Liver (tissue), 9 donors: Measurements from ENCODE around the gene EDN3. TPM values are rescaled to one million over a fixed set of nuclear protein-coding genes. Genes with fewer than 3 reads are reported as not detected.

Source experiments
- DNase-seq: peaks from one replicate; pipeline ENCODE4 v3.0.0-alpha.2; 2017; ENCODE audit warnings: low spot score
- H3K27ac ChIP-seq, 2 donors: one replicate each; pipeline ENCODE4 v1.7.0; 2013; ENCODE audit warnings: inconsistent platforms in 2 of 2, low read length in 2 of 2, control low read depth in 1 of 2, low read depth in 1 of 2, mild to moderate bottlenecking in 1 of 2
- H3K27me3 ChIP-seq, 4 donors: one replicate each; pipeline versions ENCODE4 v1.6.1 to v1.7.0; 2013; ENCODE audit warnings: low read length in 3 of 4, inconsistent platforms in 1 of 4, mild to moderate bottlenecking in 1 of 4, moderate library complexity in 1 of 4; ENCODE audit not compliant: control insufficient read depth in 4 of 4, insufficient read depth in 4 of 4
- H3K36me3 ChIP-seq, 4 donors: one replicate each; pipeline versions ENCODE4 v1.6.1 to v1.7.0; 2013; ENCODE audit warnings: low read length in 3 of 4, mild to moderate bottlenecking in 3 of 4, low read depth in 1 of 4, moderate library complexity in 1 of 4; ENCODE audit not compliant: control insufficient read depth in 4 of 4, insufficient read depth in 3 of 4
- H3K4me1 ChIP-seq, 4 donors: one replicate each; pipeline versions ENCODE4 v1.6.1 to v1.7.0; 2013; ENCODE audit warnings: low read length in 3 of 4, mild to moderate bottlenecking in 3 of 4, moderate library complexity in 1 of 4; ENCODE audit not compliant: control insufficient read depth in 4 of 4, insufficient read depth in 4 of 4
- H3K4me3 ChIP-seq, 3 donors: one replicate each; pipeline versions ENCODE4 v1.6.1 to v1.7.0; 2013; ENCODE audit warnings: low read length in 3 of 3, control low read depth in 1 of 3, low read depth in 1 of 3, mild to moderate bottlenecking in 1 of 3
- H3K9ac ChIP-seq, 2 donors: one replicate each; pipeline ENCODE4 v1.7.0; 2013; ENCODE audit warnings: low read length in 2 of 2, mild to moderate bottlenecking in 2 of 2, moderate library complexity in 2 of 2, control low read depth in 1 of 2, low read depth in 1 of 2
- H3K9me3 ChIP-seq, 4 donors: one replicate each; pipeline versions ENCODE4 v1.6.1 to v1.7.0; 2013; ENCODE audit warnings: low read length in 3 of 4; ENCODE audit not compliant: control insufficient read depth in 4 of 4
- EGR1 ChIP-seq, 2 donors: IDR thresholded peaks; 2 replicates each; pipeline ENCODE4 v1.6.1; 2016 to 2018; ENCODE audit warnings: antibody characterized with exemption in 2 of 2, low read depth in 2 of 2
- FOXA1 ChIP-seq: IDR thresholded peaks from 2 replicates; pipeline ENCODE4 v1.6.1; 2016; ENCODE audit warnings: antibody characterized with exemption
- FOXA2 ChIP-seq: IDR thresholded peaks from 2 replicates; pipeline ENCODE4 v1.6.1; 2016; ENCODE audit warnings: antibody characterized with exemption
- HNF4A ChIP-seq, 2 donors: conservative IDR thresholded peaks; 2 replicates each; pipeline ENCODE4 v1.6.1; 2016; ENCODE audit warnings: antibody characterized with exemption in 2 of 2, mild to moderate bottlenecking in 2 of 2
- HNF4G ChIP-seq: IDR thresholded peaks from 2 replicates; pipeline ENCODE4 v1.6.1; 2016; ENCODE audit warnings: antibody characterized with exemption
- NR2F2 ChIP-seq: IDR thresholded peaks from 2 replicates; pipeline ENCODE4 v1.6.1; 2016; ENCODE audit warnings: antibody characterized with exemption
- RAD21 ChIP-seq, 2 donors: IDR thresholded peaks; 2 replicates each; pipeline ENCODE4 v1.6.1; 2016; ENCODE audit warnings: antibody characterized with exemption in 2 of 2, mild to moderate bottlenecking in 2 of 2
- RXRA ChIP-seq, 2 donors: IDR thresholded peaks; 2 replicates each; pipeline ENCODE4 v1.6.1; 2017 to 2018; ENCODE audit warnings: antibody characterized with exemption in 2 of 2, mild to moderate bottlenecking in 1 of 2
- SP1 ChIP-seq: IDR thresholded peaks from 2 replicates; pipeline ENCODE4 v1.6.1; 2018; ENCODE audit warnings: antibody characterized with exemption, mild to moderate bottlenecking
- YY1 ChIP-seq: IDR thresholded peaks from 2 replicates; pipeline ENCODE4 v1.6.1; 2016; ENCODE audit warnings: antibody characterized with exemption, mild to moderate bottlenecking
- WGBS: extraction: QIAGEN DNeasy Blood & Tissue Kit; methylation state at CpG from one replicate; pipeline ENCODE4 v1.1.7; 2013; 5-methylcytosine and 5-hydroxymethylcytosine counted together
- polyA plus RNA-seq, 2 donors: library from polyadenylated mRNA; stranded (reverse) in 1 of 2; unstranded in 1 of 2; fragments of 200-250 nt in 1 of 2; fragments of >200 nt in 1 of 2; fragmentation: Nextera tagmentation in 1 of 2; extraction: Ambion mirVana in 1 of 2; gene quantifications; one replicate each; pipeline versions ENCODE4 v1.2.1 to v1.2.3, GENCODE V29; 2013 to 2015
- total RNA-seq, 2 donors: library from RNA; depleted of rRNA; stranded (reverse); fragments of >200 nt; gene quantifications; one replicate each; pipeline ENCODE4 v1.2.3, GENCODE V29; 2014
- TF ChIP-seq, protein P1 (sequence below): IDR thresholded peaks from 2 replicates; pipeline ENCODE4 v1.6.1; 2016; ENCODE audit warnings: antibody characterized with exemption
- TF ChIP-seq, protein P2 (sequence below): IDR thresholded peaks from 2 replicates; pipeline ENCODE4 v1.6.1; 2016; ENCODE audit warnings: antibody characterized with exemption
- TF ChIP-seq, protein P3 (sequence below): fragments of 150-350 bp; IDR thresholded peaks from 2 replicates; pipeline ENCODE4 v1.5.1; 2017; ENCODE audit warnings: improper control_type of control experiment, low read depth, low read length; ENCODE audit not compliant: missing input control
- TF ChIP-seq, protein P4 (sequence below): IDR thresholded peaks from 2 replicates; pipeline ENCODE4 v1.6.1; 2016; ENCODE audit warnings: antibody characterized with exemption, mild to moderate bottlenecking
- donor health status: healthy.
- donor health status: healthy.
- donor health status: healthy.
- donor health status: healthy.
- donor health status: healthy.

The EDN3 gene
- total and polyA plus RNA-seq, 4 donors = 0.09 TPM; not detected in 3

DNA sequence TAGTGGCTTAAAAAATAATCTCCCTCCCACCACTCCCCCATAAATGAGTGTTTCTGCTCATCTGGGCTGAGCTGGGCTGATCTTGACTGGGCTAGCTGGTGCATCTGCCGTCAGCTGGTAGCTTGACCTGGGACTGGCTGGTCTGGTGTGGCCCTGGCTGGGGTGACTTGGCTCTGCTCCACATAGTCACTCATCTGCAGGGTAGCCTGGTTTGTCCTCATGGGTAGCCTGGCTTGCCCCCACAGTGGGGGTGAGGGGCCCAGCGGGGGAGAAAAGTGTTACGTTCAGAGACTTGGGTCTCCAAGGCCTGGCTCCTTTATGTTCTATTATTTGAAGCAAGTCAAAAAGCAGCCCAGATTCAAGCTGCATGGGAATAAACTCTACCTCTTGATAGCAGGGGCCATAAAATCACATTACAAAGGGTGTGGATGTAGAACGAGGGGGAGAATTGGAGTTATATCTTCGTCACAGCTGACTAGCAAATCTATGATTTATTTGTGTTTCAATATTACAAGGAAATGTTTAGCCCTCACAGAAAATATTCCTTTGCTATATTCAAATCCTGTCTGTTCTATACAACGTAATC, 32.9 kb downstream of the EDN3 start:
- Histone ChIP-seq H3K9me3 (no peaks in the 10 kb centered on the region), H3K9ac (no peak overlapping the region), H3K4me1 (no peaks in the 10 kb centered on the region), H3K4me3 (no peak overlapping the region), H3K27ac (no peak overlapping the region), H3K36me3 (no peaks in the 10 kb centered on the region), H3K27me3 (peaks cover 0 to 9% (median 2%) of the 10 kb centered on the region in 4 donors)
- TF ChIP-seq, protein P1, sequence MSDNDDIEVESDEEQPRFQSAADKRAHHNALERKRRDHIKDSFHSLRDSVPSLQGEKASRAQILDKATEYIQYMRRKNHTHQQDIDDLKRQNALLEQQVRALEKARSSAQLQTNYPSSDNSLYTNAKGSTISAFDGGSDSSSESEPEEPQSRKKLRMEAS = no peak
- TF ChIP-seq NR2F2 = no peak
- 78% methylated on average over 6 of the region's 6 CpGs for WGBS
- no peak for DNase-seq

DNA sequence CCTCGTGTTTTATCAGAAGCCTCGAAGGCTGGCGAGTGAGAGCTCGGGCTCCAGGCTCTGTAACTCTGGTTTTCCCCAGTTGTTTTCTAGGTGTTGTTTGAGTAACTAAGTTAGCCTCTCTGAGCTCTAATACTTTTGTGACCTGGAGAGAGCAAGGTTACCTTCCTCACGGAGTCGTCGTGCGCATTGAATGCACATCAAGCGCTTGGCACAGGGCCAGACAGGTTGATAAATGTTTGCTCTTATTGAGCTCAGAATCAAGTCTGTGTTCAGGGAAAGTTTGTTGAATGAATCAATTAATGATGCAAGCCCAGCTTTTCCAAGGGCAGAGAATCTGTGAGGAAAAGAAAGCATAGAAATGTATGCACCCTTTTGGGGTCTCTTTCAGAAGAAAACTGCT, 33.5 kb downstream of the EDN3 start:
- H3K27ac ChIP-seq = no peak overlapping the region
- no peaks in the 10 kb centered on the region for H3K9me3 ChIP-seq
- no peak for TF ChIP-seq HNF4A (conservative IDR thresholded peaks at IDR 0.05)
- TF ChIP-seq RXRA (IDR thresholded peaks at IDR 0.05) = no peak
- TF ChIP-seq HNF4G = no peak
- no peak for TF ChIP-seq FOXA2
- no peak for TF ChIP-seq EGR1 (IDR thresholded peaks at IDR 0.05; ENCODE audit: low read depth in 2 of 2)
- TF ChIP-seq, protein P2, sequence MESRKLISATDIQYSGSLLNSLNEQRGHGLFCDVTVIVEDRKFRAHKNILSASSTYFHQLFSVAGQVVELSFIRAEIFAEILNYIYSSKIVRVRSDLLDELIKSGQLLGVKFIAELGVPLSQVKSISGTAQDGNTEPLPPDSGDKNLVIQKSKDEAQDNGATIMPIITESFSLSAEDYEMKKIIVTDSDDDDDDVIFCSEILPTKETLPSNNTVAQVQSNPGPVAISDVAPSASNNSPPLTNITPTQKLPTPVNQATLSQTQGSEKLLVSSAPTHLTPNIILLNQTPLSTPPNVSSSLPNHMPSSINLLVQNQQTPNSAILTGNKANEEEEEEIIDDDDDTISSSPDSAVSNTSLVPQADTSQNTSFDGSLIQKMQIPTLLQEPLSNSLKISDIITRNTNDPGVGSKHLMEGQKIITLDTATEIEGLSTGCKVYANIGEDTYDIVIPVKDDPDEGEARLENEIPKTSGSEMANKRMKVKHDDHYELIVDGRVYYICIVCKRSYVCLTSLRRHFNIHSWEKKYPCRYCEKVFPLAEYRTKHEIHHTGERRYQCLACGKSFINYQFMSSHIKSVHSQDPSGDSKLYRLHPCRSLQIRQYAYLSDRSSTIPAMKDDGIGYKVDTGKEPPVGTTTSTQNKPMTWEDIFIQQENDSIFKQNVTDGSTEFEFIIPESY = no peak
- TF ChIP-seq, protein P1 = no peak
- no peak for TF ChIP-seq SP1
- no peak for TF ChIP-seq YY1
- TF ChIP-seq FOXA1 = no peak
- TF ChIP-seq RAD21 (IDR thresholded peaks at IDR 0.05) = no peak
- TF ChIP-seq, protein P3, sequence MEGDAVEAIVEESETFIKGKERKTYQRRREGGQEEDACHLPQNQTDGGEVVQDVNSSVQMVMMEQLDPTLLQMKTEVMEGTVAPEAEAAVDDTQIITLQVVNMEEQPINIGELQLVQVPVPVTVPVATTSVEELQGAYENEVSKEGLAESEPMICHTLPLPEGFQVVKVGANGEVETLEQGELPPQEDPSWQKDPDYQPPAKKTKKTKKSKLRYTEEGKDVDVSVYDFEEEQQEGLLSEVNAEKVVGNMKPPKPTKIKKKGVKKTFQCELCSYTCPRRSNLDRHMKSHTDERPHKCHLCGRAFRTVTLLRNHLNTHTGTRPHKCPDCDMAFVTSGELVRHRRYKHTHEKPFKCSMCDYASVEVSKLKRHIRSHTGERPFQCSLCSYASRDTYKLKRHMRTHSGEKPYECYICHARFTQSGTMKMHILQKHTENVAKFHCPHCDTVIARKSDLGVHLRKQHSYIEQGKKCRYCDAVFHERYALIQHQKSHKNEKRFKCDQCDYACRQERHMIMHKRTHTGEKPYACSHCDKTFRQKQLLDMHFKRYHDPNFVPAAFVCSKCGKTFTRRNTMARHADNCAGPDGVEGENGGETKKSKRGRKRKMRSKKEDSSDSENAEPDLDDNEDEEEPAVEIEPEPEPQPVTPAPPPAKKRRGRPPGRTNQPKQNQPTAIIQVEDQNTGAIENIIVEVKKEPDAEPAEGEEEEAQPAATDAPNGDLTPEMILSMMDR = no peak
- TF ChIP-seq, protein P4, sequence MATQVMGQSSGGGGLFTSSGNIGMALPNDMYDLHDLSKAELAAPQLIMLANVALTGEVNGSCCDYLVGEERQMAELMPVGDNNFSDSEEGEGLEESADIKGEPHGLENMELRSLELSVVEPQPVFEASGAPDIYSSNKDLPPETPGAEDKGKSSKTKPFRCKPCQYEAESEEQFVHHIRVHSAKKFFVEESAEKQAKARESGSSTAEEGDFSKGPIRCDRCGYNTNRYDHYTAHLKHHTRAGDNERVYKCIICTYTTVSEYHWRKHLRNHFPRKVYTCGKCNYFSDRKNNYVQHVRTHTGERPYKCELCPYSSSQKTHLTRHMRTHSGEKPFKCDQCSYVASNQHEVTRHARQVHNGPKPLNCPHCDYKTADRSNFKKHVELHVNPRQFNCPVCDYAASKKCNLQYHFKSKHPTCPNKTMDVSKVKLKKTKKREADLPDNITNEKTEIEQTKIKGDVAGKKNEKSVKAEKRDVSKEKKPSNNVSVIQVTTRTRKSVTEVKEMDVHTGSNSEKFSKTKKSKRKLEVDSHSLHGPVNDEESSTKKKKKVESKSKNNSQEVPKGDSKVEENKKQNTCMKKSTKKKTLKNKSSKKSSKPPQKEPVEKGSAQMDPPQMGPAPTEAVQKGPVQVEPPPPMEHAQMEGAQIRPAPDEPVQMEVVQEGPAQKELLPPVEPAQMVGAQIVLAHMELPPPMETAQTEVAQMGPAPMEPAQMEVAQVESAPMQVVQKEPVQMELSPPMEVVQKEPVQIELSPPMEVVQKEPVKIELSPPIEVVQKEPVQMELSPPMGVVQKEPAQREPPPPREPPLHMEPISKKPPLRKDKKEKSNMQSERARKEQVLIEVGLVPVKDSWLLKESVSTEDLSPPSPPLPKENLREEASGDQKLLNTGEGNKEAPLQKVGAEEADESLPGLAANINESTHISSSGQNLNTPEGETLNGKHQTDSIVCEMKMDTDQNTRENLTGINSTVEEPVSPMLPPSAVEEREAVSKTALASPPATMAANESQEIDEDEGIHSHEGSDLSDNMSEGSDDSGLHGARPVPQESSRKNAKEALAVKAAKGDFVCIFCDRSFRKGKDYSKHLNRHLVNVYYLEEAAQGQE = no peak
- H3K9ac ChIP-seq = no peak overlapping the region
- H3K4me3 ChIP-seq = no peak overlapping the region
- DNase-seq = no peak
- H3K27me3 ChIP-seq = peaks cover 0 to 9% (median 2%) of the 10 kb centered on the region in 4 donors
- H3K36me3 ChIP-seq = no peaks in the 10 kb centered on the region
- H3K4me1 ChIP-seq = no peaks in the 10 kb centered on the region
- WGBS = 49% methylated on average over 9 of the region's 9 CpGs
